Osteoblast (primary cell): Measurements from ENCODE around the gene ATP13A3. TPM values are rescaled to one million over a fixed set of nuclear protein-coding genes. Genes with fewer than 3 reads are reported as not detected.

Experiments
- DNase-seq: peaks from one replicate; pipeline ENCODE4 v3.0.0; 2011; ENCODE audit warnings: low spot score, mixed read lengths; ENCODE audit not compliant: insufficient read length; ENCODE audit errors: missing footprints
- H2AFZ ChIP-seq: 2 replicates; pipeline ENCODE4 v1.6.0; 2011; ENCODE audit warnings: mild to moderate bottlenecking, low read length
- H3K27ac ChIP-seq: 2 replicates; pipeline ENCODE4 v1.5.1; 2011; ENCODE audit warnings: mild to moderate bottlenecking, low read depth, low read length, moderate library complexity
- H3K27me3 ChIP-seq: 2 replicates; pipeline ENCODE4 v1.6.0; 2012; ENCODE audit warnings: mild to moderate bottlenecking, control low read depth, inconsistent platforms, low read length, moderate library complexity; ENCODE audit not compliant: insufficient read depth
- H3K36me3 ChIP-seq: 2 replicates; pipeline ENCODE4 v1.5.1; 2011; ENCODE audit warnings: mild to moderate bottlenecking, low read length, control low read depth, moderate library complexity; ENCODE audit not compliant: insufficient read depth
- H3K4me1 ChIP-seq: 2 replicates; pipeline ENCODE4 v1.5.1; 2011; ENCODE audit warnings: mild to moderate bottlenecking, low read length, control low read depth, moderate library complexity; ENCODE audit not compliant: insufficient read depth
- H3K4me2 ChIP-seq: 2 replicates; pipeline ENCODE4 v1.6.0; 2011; ENCODE audit warnings: mild to moderate bottlenecking, low read length; ENCODE audit not compliant: insufficient read depth
- H3K4me3 ChIP-seq: fragments of 200-600 bp; sonication (generic); 3 replicates; pipeline ENCODE4 v1.5.1; 2012; ENCODE audit warnings: mild to moderate bottlenecking, low read length, inconsistent platforms; ENCODE audit not compliant: insufficient read depth
- H3K79me2 ChIP-seq: 2 replicates; pipeline ENCODE4 v1.6.0; 2012; ENCODE audit warnings: mild to moderate bottlenecking, low read length, control low read depth, inconsistent platforms; ENCODE audit not compliant: insufficient read depth
- H3K9me3 ChIP-seq: 2 replicates; pipeline ENCODE4 v1.5.1; 2011; ENCODE audit warnings: low read depth, low read length, control low read depth
- H4K20me1 ChIP-seq: 2 replicates; pipeline ENCODE4 v1.6.0; 2012; ENCODE audit warnings: mild to moderate bottlenecking, low read length, control low read depth; ENCODE audit not compliant: insufficient read depth
- total RNA-seq: library from RNA; depleted of rRNA; stranded (reverse); fragments of >200 nt; gene quantifications from 2 replicates; pipeline ENCODE4 v1.2.3, GENCODE V29; 2012
- TF ChIP-seq, protein P1 (sequence below): IDR thresholded peaks from 2 replicates; pipeline ENCODE4 v1.5.1; 2011; ENCODE audit warnings: mild to moderate bottlenecking, low read depth, low read length, moderate library complexity; ENCODE audit errors: extremely low read depth

The ATP13A3 gene
- total RNA-seq, 1 donor = 311 TPM

GRCh38 chr3:194465246-194465645, 21.6 kb downstream of the ATP13A3 start:
- Histone ChIP-seq H4K20me1 (peaks cover 23% of the 10 kb centered on the region), H3K79me2 (peaks cover 98% of the 10 kb centered on the region), H3K4me1 (no peaks in the 10 kb centered on the region), H3K36me3 (peaks cover 13% of the 10 kb centered on the region), H3K27ac (peak overlapping the region; percentile 0), H3K4me3 (no peak overlapping the region), H3K27me3 (no peaks in the 10 kb centered on the region), H3K9me3 (no peaks in the 10 kb centered on the region), H2AFZ (no peak overlapping the region), H3K4me2 (no peak overlapping the region)
- TF ChIP-seq, protein P1, sequence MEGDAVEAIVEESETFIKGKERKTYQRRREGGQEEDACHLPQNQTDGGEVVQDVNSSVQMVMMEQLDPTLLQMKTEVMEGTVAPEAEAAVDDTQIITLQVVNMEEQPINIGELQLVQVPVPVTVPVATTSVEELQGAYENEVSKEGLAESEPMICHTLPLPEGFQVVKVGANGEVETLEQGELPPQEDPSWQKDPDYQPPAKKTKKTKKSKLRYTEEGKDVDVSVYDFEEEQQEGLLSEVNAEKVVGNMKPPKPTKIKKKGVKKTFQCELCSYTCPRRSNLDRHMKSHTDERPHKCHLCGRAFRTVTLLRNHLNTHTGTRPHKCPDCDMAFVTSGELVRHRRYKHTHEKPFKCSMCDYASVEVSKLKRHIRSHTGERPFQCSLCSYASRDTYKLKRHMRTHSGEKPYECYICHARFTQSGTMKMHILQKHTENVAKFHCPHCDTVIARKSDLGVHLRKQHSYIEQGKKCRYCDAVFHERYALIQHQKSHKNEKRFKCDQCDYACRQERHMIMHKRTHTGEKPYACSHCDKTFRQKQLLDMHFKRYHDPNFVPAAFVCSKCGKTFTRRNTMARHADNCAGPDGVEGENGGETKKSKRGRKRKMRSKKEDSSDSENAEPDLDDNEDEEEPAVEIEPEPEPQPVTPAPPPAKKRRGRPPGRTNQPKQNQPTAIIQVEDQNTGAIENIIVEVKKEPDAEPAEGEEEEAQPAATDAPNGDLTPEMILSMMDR = no peak
- no peak for DNase-seq

DNA sequence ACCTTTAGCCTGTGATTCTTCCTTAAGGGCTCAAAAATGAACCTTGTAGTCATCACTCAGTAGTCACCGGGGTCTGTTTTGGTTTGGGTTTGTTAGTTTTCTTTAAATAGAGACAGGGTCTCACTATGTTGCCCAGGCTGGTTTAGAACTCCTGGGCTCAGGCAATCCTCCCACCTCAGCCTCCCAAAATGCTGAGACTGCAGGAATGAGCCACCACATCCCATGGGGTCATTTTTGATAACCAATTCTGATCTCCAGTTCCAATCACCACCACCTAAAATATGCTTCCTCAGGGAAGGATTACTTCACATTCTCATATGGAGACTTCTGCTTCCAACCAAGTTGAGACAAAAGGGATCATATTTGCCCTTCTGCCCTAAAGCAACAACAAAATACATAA, 22.1 kb downstream of the ATP13A3 start:
- H4K20me1 ChIP-seq = peaks cover 23% of the 10 kb centered on the region
- no peaks in the 10 kb centered on the region for H3K27me3 ChIP-seq
- peaks cover 98% of the 10 kb centered on the region for H3K79me2 ChIP-seq
- no peak overlapping the region for H3K4me3 ChIP-seq
- no peak overlapping the region for H2AFZ ChIP-seq
- H3K36me3 ChIP-seq = peaks cover 19% of the 10 kb centered on the region
- peak overlapping the region; percentile 0 for H3K27ac ChIP-seq
- DNase-seq = no peak
- no peaks in the 10 kb centered on the region for H3K9me3 ChIP-seq
- TF ChIP-seq, protein P1 = no peak
- no peak overlapping the region for H3K4me2 ChIP-seq
- H3K4me1 ChIP-seq = no peaks in the 10 kb centered on the region

- Histone ChIP-seq H3K4me3 (no peak overlapping the region), H3K36me3 (peaks cover 34% of the 10 kb centered on the region), H3K27me3 (no peaks in the 10 kb centered on the region), H2AFZ (no peak overlapping the region), H3K4me2 (no peak overlapping the region), H3K4me1 (no peaks in the 10 kb centered on the region), H3K79me2 (peaks cover 94% of the 10 kb centered on the region), H3K27ac (no peak overlapping the region), H4K20me1 (peaks cover 23% of the 10 kb centered on the region), H3K9me3 (no peaks in the 10 kb centered on the region)
- DNase-seq = no peak
- TF ChIP-seq, protein P1 = no peak
Observed at GRCh38 chr3:194462936-194463335, 23.9 kb downstream of the ATP13A3 start.

DNA sequence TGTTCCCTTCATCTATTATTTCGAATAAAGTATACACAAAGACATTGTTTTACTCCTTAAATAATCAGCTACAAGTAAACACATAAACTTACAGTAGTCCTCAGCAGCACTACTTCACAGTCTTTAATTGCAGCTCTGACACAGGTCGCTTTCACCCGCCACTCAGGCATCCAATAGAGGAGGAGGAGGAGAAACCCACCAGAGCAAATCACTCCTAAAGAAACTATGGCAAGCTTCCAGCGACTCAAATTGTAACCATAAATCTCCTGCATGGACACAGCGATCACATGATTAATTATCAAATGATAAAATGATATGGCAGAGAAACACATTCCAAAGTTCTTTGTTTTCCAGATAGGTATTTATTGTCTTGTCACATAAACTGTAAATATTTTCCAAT, 26.2 kb downstream of the ATP13A3 start:
- H3K79me2 ChIP-seq = peaks cover 84% of the 10 kb centered on the region
- no peaks in the 10 kb centered on the region for H3K27me3 ChIP-seq
- H3K9me3 ChIP-seq = no peaks in the 10 kb centered on the region
- TF ChIP-seq, protein P1 = no peak
- peaks cover 21% of the 10 kb centered on the region for H4K20me1 ChIP-seq
- no peak overlapping the region for H3K4me2 ChIP-seq
- DNase-seq = no peak
- no peaks in the 10 kb centered on the region for H3K4me1 ChIP-seq
- peaks cover 47% of the 10 kb centered on the region for H3K36me3 ChIP-seq
- no peak overlapping the region for H3K4me3 ChIP-seq
- no peak overlapping the region for H3K27ac ChIP-seq
- no peak overlapping the region for H2AFZ ChIP-seq
